Progenitor cell of endocrine pancreas (in vitro differentiated cells): Measurements from ENCODE around the gene CD2BP2. TPM values are rescaled to one million over a fixed set of nuclear protein-coding genes. Genes with fewer than 3 reads are reported as not detected.

Experiments used
- DNase-seq: peaks from one replicate; pipeline ENCODE4 v3.0.0; 2021; ENCODE audit warnings: low spot score; ENCODE audit not compliant: unreplicated experiment
- H3K27ac Mint-ChIP-seq: 2 replicates; pipeline ENCODE4 v1.8.0; 2021; ENCODE audit warnings: mild to moderate bottlenecking, moderate library complexity, mixed read lengths
- H3K27me3 Mint-ChIP-seq: 2 replicates; pipeline ENCODE4 v1.8.0; 2021; ENCODE audit warnings: mixed read lengths
- H3K36me3 Mint-ChIP-seq: 2 replicates; pipeline ENCODE4 v1.8.0; 2022; ENCODE audit warnings: mixed read lengths; ENCODE audit not compliant: insufficient read depth
- H3K4me1 Mint-ChIP-seq: 2 replicates; pipeline ENCODE4 v1.8.0; 2021; ENCODE audit warnings: low read depth, mixed read lengths
- H3K4me3 Mint-ChIP-seq: 2 replicates; pipeline ENCODE4 v1.8.0; 2021; ENCODE audit warnings: low read depth, mild to moderate bottlenecking, moderate library complexity, mixed read lengths
- H3K9me3 Mint-ChIP-seq: 2 replicates; pipeline ENCODE4 v1.8.0; 2021; ENCODE audit warnings: low read depth, mixed read lengths
- CTCF ChIP-seq: fragments of 200-600 bp; sonication (generic); IDR thresholded peaks from one replicate; pipeline ENCODE4 v1.5.0; 2021; ENCODE audit warnings: antibody characterized with exemption, mild to moderate bottlenecking; ENCODE audit not compliant: unreplicated experiment
- long read RNA-seq: library from polyadenylated mRNA; unstranded; transcript quantifications from one replicate; pipeline ENCODE4 v2.0.0, GENCODE V29; 2020
- total RNA-seq: library from RNA; stranded (reverse); gene quantifications from 2 replicates; pipeline ENCODE4 v1.2.1, GENCODE V29; 2021

Gene CD2BP2
- total RNA-seq = 76.9 and 78.8 TPM in 2 replicates
- long read RNA-seq, transcript CD2BP2-201 (7 exons, 3,421 nt) = major isoform, 58 of 91 reads
- long read RNA-seq, transcript CD2BP2-203 (6 exons, 1,417 nt) = minor isoform, 9 of 91 reads
- long read RNA-seq, partial matches to known transcripts = 3 of 91 reads
- long read RNA-seq, other reads (novel, unspliced or antisense) = 21 of 91 reads

- peaks cover 11% of the 10 kb centered on the region for H3K4me1 Mint-ChIP-seq
- no peaks in the 10 kb centered on the region for H3K27me3 Mint-ChIP-seq
- peaks cover 18% of the 10 kb centered on the region for H3K36me3 Mint-ChIP-seq
Observed at GRCh38 chr16:30355144-30355953, at the start of gene CD2BP2. CD2BP2 (minus strand) TSS chr16:30355308; CDS start chr16:30354681, 627 bp downstream.

GRCh38 chr16:30401768-30402425 is 46.8 kb upstream of the CD2BP2 start:
- no peaks in the 10 kb centered on the region for H3K27me3 Mint-ChIP-seq
- no peaks in the 10 kb centered on the region for H3K9me3 Mint-ChIP-seq
- peaks cover 8% of the 10 kb centered on the region for H3K36me3 Mint-ChIP-seq
- H3K27ac Mint-ChIP-seq = peak overlapping the region; percentile 65
- peak overlapping the region; percentile 77 for H3K4me3 Mint-ChIP-seq
- H3K4me1 Mint-ChIP-seq = peaks cover 16% of the 10 kb centered on the region
- TF ChIP-seq CTCF = no peak
- no peak for DNase-seq

More at GRCh38 chr16:30355144-30355953, at the start of gene CD2BP2:
- no peak for TF ChIP-seq CTCF
- Mint-ChIP-seq H3K27ac (peak within 1 kb of the TSS; percentile 99), H3K4me3 (peak within 1 kb of the TSS; percentile 95), H3K9me3 (no peaks in the 10 kb centered on the region)
- DNase-seq = peak; percentile 78

GRCh38 chr16:30399435-30400186 is 44.5 kb upstream of the CD2BP2 start:
- no peak for DNase-seq
- Mint-ChIP-seq H3K9me3 (no peaks in the 10 kb centered on the region), H3K4me3 (peak overlapping the region; percentile 77), H3K36me3 (peaks cover 9% of the 10 kb centered on the region), H3K27ac (peak overlapping the region; percentile 97), H3K4me1 (peaks cover 20% of the 10 kb centered on the region), H3K27me3 (no peaks in the 10 kb centered on the region)
- no peak for TF ChIP-seq CTCF

GRCh38 chr16:30398661-30399434 is 43.7 kb upstream of the CD2BP2 start:
- H3K9me3 Mint-ChIP-seq = no peaks in the 10 kb centered on the region
- H3K27me3 Mint-ChIP-seq = no peaks in the 10 kb centered on the region
- TF ChIP-seq CTCF = no peak
- H3K27ac Mint-ChIP-seq = peak overlapping the region; percentile 49
- peak overlapping the region; percentile 57 for H3K4me3 Mint-ChIP-seq
- H3K36me3 Mint-ChIP-seq = peaks cover 9% of the 10 kb centered on the region
- H3K4me1 Mint-ChIP-seq = peaks cover 26% of the 10 kb centered on the region
- no peak for DNase-seq
